K562 (cell line): Measurements from ENCODE around the gene GALNT7. TPM values are rescaled to one million over a fixed set of nuclear protein-coding genes. Genes with fewer than 3 reads are reported as not detected.

Source experiments
- CCAR2 ChIP-seq: fragments of 200-400 bp; formaldehyde crosslinking; IDR thresholded peaks from 2 replicates; pipeline ENCODE4 v1.6.1; 2017; ENCODE audit warnings: mild to moderate bottlenecking, low read depth, low read length
- CEBPB ChIP-seq: fragments of 450-650 bp; IDR thresholded peaks from 2 replicates; pipeline ENCODE4 v1.6.1; 2016; ENCODE audit warnings: missing genetic modification characterization, missing compliant biosample characterization
- CHD1 ChIP-seq: fragments of 200-600 bp; sonication (generic); IDR thresholded peaks from one replicate; pipeline ENCODE4 v1.6.1; 2012; ENCODE audit warnings: mild to moderate bottlenecking, moderate library complexity, low read length, inconsistent platforms
- CXXC5 ChIP-seq: fragments of 250-450 bp; sonication (Bioruptor Pico); IDR thresholded peaks from 2 replicates; pipeline ENCODE4 v1.8.0; 2022; ENCODE audit warnings: inconsistent platforms, mild to moderate bottlenecking, moderate library complexity
- E2F4 ChIP-seq: sonication (generic); formaldehyde crosslinking; IDR thresholded peaks from 2 replicates; pipeline ENCODE4 v1.8.0; 2022; ENCODE audit warnings: mild to moderate bottlenecking, low read depth, missing genetic modification reagents
- ELK1 ChIP-seq: sonication (generic); formaldehyde crosslinking; IDR thresholded peaks from 2 replicates; pipeline ENCODE4 v1.8.1; 2022; ENCODE audit warnings: missing genetic modification reagents
- ETV1 ChIP-seq: fragments of 450-650 bp; conservative IDR thresholded peaks from 2 replicates; pipeline ENCODE4 v1.6.1; 2016; ENCODE audit warnings: missing genetic modification characterization, control low read depth, low read depth, missing compliant biosample characterization
- FOSL1 ChIP-seq: fragments of 200-800 bp; sonication (Bioruptor generic); conservative IDR thresholded peaks from 2 replicates; pipeline ENCODE4 v1.6.1; 2016; ENCODE audit warnings: missing genetic modification characterization, missing compliant biosample characterization
- FOXA3 ChIP-seq, 2 experiments: fragments of 450-650 bp in 1 of 2; sonication (generic) in 1 of 2; formaldehyde crosslinking; IDR thresholded peaks in 1 of 2; conservative IDR thresholded peaks in 1 of 2; 2 replicates each; pipeline versions ENCODE4 v1.4.0 to v1.8.0; 2020 to 2022; ENCODE audit warnings: mild to moderate bottlenecking in 2 of 2, missing genetic modification reagents in 1 of 2
- GMEB1 ChIP-seq: fragments of 250-450 bp; sonication (Bioruptor Pico); IDR thresholded peaks from 2 replicates; pipeline ENCODE4 v1.4.0; 2020; ENCODE audit warnings: mild to moderate bottlenecking
- MEIS2 ChIP-seq: fragments of 450-650 bp; IDR thresholded peaks from 2 replicates; pipeline ENCODE4 v1.6.1; 2014; ENCODE audit warnings: mild to moderate bottlenecking; ENCODE audit not compliant: partially characterized antibody
- MTA1 ChIP-seq: fragments of 450-650 bp; IDR thresholded peaks from 2 replicates; pipeline ENCODE4 v1.6.1; 2017; ENCODE audit warnings: borderline replicate concordance
- NCOA2 ChIP-seq, 2 experiments: fragments of 450-650 bp; IDR thresholded peaks; 2 replicates each; pipeline ENCODE4 v1.6.1; 2018; ENCODE audit warnings: mild to moderate bottlenecking in 2 of 2, moderate library complexity in 1 of 2; ENCODE audit not compliant: partially characterized antibody in 2 of 2
- PRMT5 ChIP-seq: sonication (generic); formaldehyde crosslinking; IDR thresholded peaks from 2 replicates; pipeline ENCODE4 v1.5.0; 2020; ENCODE audit warnings: missing genetic modification reagents
- SAFB2 ChIP-seq: fragments of 200-400 bp; formaldehyde crosslinking; IDR thresholded peaks from 2 replicates; pipeline ENCODE4 v1.6.1; 2018; ENCODE audit warnings: borderline replicate concordance, low read length, low read depth, moderate library complexity; ENCODE audit not compliant: severe bottlenecking
- TARDBP ChIP-seq: fragments of 450-650 bp; IDR thresholded peaks from 2 replicates; pipeline ENCODE4 v1.6.1; 2016
- ZBTB2 ChIP-seq: fragments of 450-650 bp; IDR thresholded peaks from 2 replicates; pipeline ENCODE4 v1.6.1; 2016; ENCODE audit warnings: antibody characterized with exemption
- ZBTB34 ChIP-seq: fragments of 250-450 bp; sonication (Bioruptor Pico); IDR thresholded peaks from 2 replicates; pipeline ENCODE4 v1.8.0; 2021; ENCODE audit warnings: mild to moderate bottlenecking, moderate library complexity
- ZNF239 ChIP-seq: fragments of 250-450 bp; sonication (Bioruptor Pico); IDR thresholded peaks from 2 replicates; pipeline ENCODE4 v1.4.0; 2020; ENCODE audit warnings: mild to moderate bottlenecking
- ZNF3 ChIP-seq: fragments of 250-450 bp; sonication (Bioruptor Pico); IDR thresholded peaks from 2 replicates; pipeline ENCODE4 v1.5.0; 2021; ENCODE audit warnings: mild to moderate bottlenecking, moderate library complexity
- ZNF436 ChIP-seq: fragments of 250-450, 450-650 bp; sonication (Bioruptor Pico); formaldehyde crosslinking; IDR thresholded peaks from 2 replicates; pipeline ENCODE4 v1.7.0; 2020; ENCODE audit warnings: mild to moderate bottlenecking
- ZNF644 ChIP-seq: fragments of 200-800 bp; sonication (Bioruptor generic); IDR thresholded peaks from 2 replicates; pipeline ENCODE4 v1.6.1; 2016; ENCODE audit warnings: low read depth, missing genetic modification characterization, missing compliant biosample characterization
- polyA plus RNA-seq, 8 experiments: library from polyadenylated mRNA; depleted of rRNA in 4 of 8; stranded (reverse) in 5 of 8; unstranded in 3 of 8; fragments of >200 nt; fragmentation: Nextera tagmentation in 2 of 8; fragmentation: Illumina TruSeq in 1 of 8; extraction: Ambion mirVana in 2 of 8; extraction: Trizol in 1 of 8; gene quantifications; 2 replicates each; pipeline versions ENCODE4 v1.2.1 to v1.2.3, GENCODE V29; 2011 to 2014; ENCODE audit warnings: inconsistent platforms in 1 of 8, missing spikeins in 1 of 8
- total RNA-seq, 7 experiments: library from RNA; depleted of rRNA in 6 of 7; stranded (reverse); fragments of >200 nt in 6 of 7; fragmentation: Illumina TruSeq in 2 of 7; extraction: Trizol in 2 of 7; gene quantifications; 2 replicates each; pipeline versions ENCODE4 v1.2.1 to v1.2.3, GENCODE V29; 2011 to 2021; ENCODE audit warnings: low replicate concordance in 1 of 7

Gene GALNT7
- total and polyA plus RNA-seq, 9 of the 15 experiments (the other 6 are each of a cell fraction or from before 2014, with no cell fraction given) = 16.7 to 38.7 (median 31.1) TPM

- TF ChIP-seq ZBTB2 = no peak
- TF ChIP-seq ZBTB34 (CRISPR knock-in tag) = no peak
- TF ChIP-seq FOSL1 = 0 out of 2 replicates have a peak, but pooled peaks have one; percentile 21
- no peak for TF ChIP-seq GMEB1 (CRISPR knock-in tag)
- no peak for TF ChIP-seq PRMT5
- TF ChIP-seq SAFB2 = no peak
- no peak for TF ChIP-seq ETV1 (tag)
- no peak for TF ChIP-seq ZNF3 (CRISPR knock-in tag)
- no peak for TF ChIP-seq TARDBP
- TF ChIP-seq CEBPB (tag) = no peak
- TF ChIP-seq MTA1 = no peak
- TF ChIP-seq CXXC5 (CRISPR knock-in tag) = peak; percentile 30; the same call in 1 of the 2 replicates
- TF ChIP-seq ZNF239 (CRISPR knock-in tag) = no peak
- no peak for TF ChIP-seq FOXA3 (CRISPR knock-in tag; conservative IDR thresholded peaks at IDR 0.05 in 1 of 2, IDR thresholded peaks at IDR 0.05 in 1 of 2)
- no peak for TF ChIP-seq E2F4 (CRISPR knock-in tag)
- no peak for TF ChIP-seq ZNF436 (CRISPR knock-in tag)
- TF ChIP-seq CHD1 = peak; percentile 71
- no peak for TF ChIP-seq ZNF644 (tag)
- no peak for TF ChIP-seq MEIS2
- no peak for TF ChIP-seq NCOA2 (IDR thresholded peaks at IDR 0.05; ENCODE audit: partially characterized antibody in 2 of 2)
- no peak for TF ChIP-seq ELK1
- TF ChIP-seq CCAR2 = no peak
These were observed 994 bp downstream of the GALNT7 start (continued) for GRCh38 chr4:173169428-173170181.
